Ovary (tissue), 3 donors: ENCODE data around the gene GRN.

Experiments
- EP300 ChIP-seq: sonication (generic); formaldehyde crosslinking; IDR thresholded peaks from one replicate; pipeline ENCODE4 v1.6.1; 2017; ENCODE audit warnings: antibody characterized with exemption
- POLR2A ChIP-seq: fragments of 450-650 bp; IDR thresholded peaks from one replicate; pipeline ENCODE4 v1.6.1; 2017; ENCODE audit warnings: antibody characterized with exemption, mild to moderate bottlenecking, moderate library complexity
- TF ChIP-seq, protein P1 (sequence below), 3 donors: fragments of 450-650 bp in 2 of 3; fragments of 200-600 bp in 1 of 3; IDR thresholded peaks; one replicate each; pipeline versions ENCODE4 v1.5.1 to v1.8.0; 2016 to 2022; ENCODE audit warnings: antibody characterized with exemption in 3 of 3, mild to moderate bottlenecking in 1 of 3
- donor health status: DM: no; HTN: no; CAD: no.

DNA sequence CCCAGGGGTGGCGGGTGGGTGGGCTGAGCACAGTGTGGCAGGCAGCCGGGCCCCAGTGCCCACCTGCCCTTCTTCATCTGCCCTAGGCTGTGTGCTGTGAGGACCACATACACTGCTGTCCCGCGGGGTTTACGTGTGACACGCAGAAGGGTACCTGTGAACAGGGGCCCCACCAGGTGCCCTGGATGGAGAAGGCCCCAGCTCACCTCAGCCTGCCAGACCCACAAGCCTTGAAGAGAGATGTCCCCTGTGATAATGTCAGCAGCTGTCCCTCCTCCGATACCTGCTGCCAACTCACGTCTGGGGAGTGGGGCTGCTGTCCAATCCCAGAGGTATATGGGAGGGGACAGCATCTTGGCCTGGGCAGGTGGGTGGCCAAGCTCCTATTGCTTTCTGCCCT is 6.4 kb downstream of the GRN start:
- TF ChIP-seq, protein P1, sequence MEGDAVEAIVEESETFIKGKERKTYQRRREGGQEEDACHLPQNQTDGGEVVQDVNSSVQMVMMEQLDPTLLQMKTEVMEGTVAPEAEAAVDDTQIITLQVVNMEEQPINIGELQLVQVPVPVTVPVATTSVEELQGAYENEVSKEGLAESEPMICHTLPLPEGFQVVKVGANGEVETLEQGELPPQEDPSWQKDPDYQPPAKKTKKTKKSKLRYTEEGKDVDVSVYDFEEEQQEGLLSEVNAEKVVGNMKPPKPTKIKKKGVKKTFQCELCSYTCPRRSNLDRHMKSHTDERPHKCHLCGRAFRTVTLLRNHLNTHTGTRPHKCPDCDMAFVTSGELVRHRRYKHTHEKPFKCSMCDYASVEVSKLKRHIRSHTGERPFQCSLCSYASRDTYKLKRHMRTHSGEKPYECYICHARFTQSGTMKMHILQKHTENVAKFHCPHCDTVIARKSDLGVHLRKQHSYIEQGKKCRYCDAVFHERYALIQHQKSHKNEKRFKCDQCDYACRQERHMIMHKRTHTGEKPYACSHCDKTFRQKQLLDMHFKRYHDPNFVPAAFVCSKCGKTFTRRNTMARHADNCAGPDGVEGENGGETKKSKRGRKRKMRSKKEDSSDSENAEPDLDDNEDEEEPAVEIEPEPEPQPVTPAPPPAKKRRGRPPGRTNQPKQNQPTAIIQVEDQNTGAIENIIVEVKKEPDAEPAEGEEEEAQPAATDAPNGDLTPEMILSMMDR (IDR thresholded peaks at IDR 0.05), result no peak
- no peak for TF ChIP-seq POLR2A
- TF ChIP-seq EP300, result no peak
